HEK293 (cell line): Measurements from ENCODE around the gene NPC1.

Experiments used
- CTCF ChIP-seq: fragments of 450-650 bp; formaldehyde crosslinking; IDR thresholded peaks from 2 replicates; pipeline ENCODE4 v1.5.1; 2016; ENCODE audit warnings: missing biosample characterization, missing genetic modification characterization
- MZF1 ChIP-seq: fragments of 450-650 bp; formaldehyde crosslinking; IDR thresholded peaks from 2 replicates; pipeline ENCODE4 v1.5.1; 2017; ENCODE audit warnings: missing biosample characterization, missing genetic modification characterization, borderline replicate concordance
- REST ChIP-seq: fragments of 450-650 bp; formaldehyde crosslinking; IDR thresholded peaks from 2 replicates; pipeline ENCODE4 v1.5.1; 2016; ENCODE audit warnings: missing biosample characterization, missing genetic modification characterization
- ZNF121 ChIP-seq: fragments of 450-650 bp; formaldehyde crosslinking; IDR thresholded peaks from 2 replicates; pipeline ENCODE4 v1.5.1; 2016; ENCODE audit warnings: missing biosample characterization, missing genetic modification characterization
- ZNF398 ChIP-seq: fragments of 450-650 bp; formaldehyde crosslinking; IDR thresholded peaks from 2 replicates; pipeline ENCODE4 v1.5.1; 2017; ENCODE audit warnings: missing biosample characterization, missing genetic modification characterization
- ZNF629 ChIP-seq: fragments of 450-650 bp; formaldehyde crosslinking; IDR thresholded peaks from 2 replicates; pipeline ENCODE4 v1.5.1; 2017; ENCODE audit warnings: missing biosample characterization, missing genetic modification characterization
- ZNF704 ChIP-seq: fragments of 450-650 bp; formaldehyde crosslinking; IDR thresholded peaks from 2 replicates; pipeline ENCODE4 v1.5.1; 2016; ENCODE audit warnings: missing biosample characterization, missing genetic modification characterization
- ZNF76 ChIP-seq: fragments of 450-650 bp; formaldehyde crosslinking; IDR thresholded peaks from 2 replicates; pipeline ENCODE4; 2016; ENCODE audit warnings: low read depth, missing biosample characterization, missing genetic modification characterization, borderline replicate concordance
- ZNF830 ChIP-seq: fragments of 450-650 bp; IDR thresholded peaks from 2 replicates; pipeline ENCODE4 v1.5.0; 2018; ENCODE audit warnings: missing biosample characterization, missing genetic modification characterization, low read depth, mild to moderate bottlenecking, moderate library complexity
- ZSCAN16 ChIP-seq: fragments of 450-650 bp; formaldehyde crosslinking; IDR thresholded peaks from 2 replicates; pipeline ENCODE4 v1.5.1; 2016; ENCODE audit warnings: missing biosample characterization, missing genetic modification characterization

GRCh38 chr18:23519734-23520133 is 66.6 kb downstream of the NPC1 start:
- TF ChIP-seq ZSCAN16 (tag by site-specific recombination) (no peak), CTCF (no peak), ZNF398 (tag by site-specific recombination) (no peak), ZNF76 (tag by site-specific recombination) (no peak), REST (tag by site-specific recombination) (no peak), ZNF629 (peak; percentile 27; the same call in 1 of the 2 replicates), MZF1 (tag by site-specific recombination) (no peak), ZNF830 (tag by site-specific recombination) (no peak), ZNF121 (tag by site-specific recombination) (no peak), ZNF704 (tag by site-specific recombination) (no peak)
